ENCODE results near the gene DEK.

GRCh38 chr6:18277237-18278006 lies 13.1 kb upstream of the DEK start:
- TF ChIP-seq SIN3A (IDR thresholded peaks at IDR 0.05; ENCODE audit: borderline replicate concordance, insufficient read depth, low read length) (no peak), POLR2AphosphoS5 (IDR thresholded peaks at IDR 0.05; ENCODE audit: low read depth, low read length) (no peak), REST (IDR thresholded peaks at IDR 0.05; ENCODE audit: insufficient read depth in 1 of 2, low read depth in 2 of 2, low read length in 2 of 2) (no peak)
